ENCODE results near the gene SMLR1. TPM values are rescaled to one million over a fixed set of nuclear protein-coding genes. Genes with fewer than 3 reads are reported as not detected.

The SMLR1 gene
- total RNA-seq, 1 donor from 2014 or later = not detected

GRCh38 chr6:130815200-130816071 lies 11.8 kb upstream of the SMLR1 start:
- DNase-seq = no peak
- H3K9me3 ChIP-seq = no peaks in the 10 kb centered on the region
- no peak for ATAC-seq
- no peaks in the 10 kb centered on the region for H3K4me1 ChIP-seq
- no peak overlapping the region for H3K4me3 ChIP-seq
- no peak overlapping the region for H3K27ac ChIP-seq
- H3K27me3 ChIP-seq = no peaks in the 10 kb centered on the region
- intact Hi-C loops (cut with DNase I) = no loop called here
- no peaks in the 10 kb centered on the region for H3K36me3 ChIP-seq
- TF ChIP-seq, protein P1, sequence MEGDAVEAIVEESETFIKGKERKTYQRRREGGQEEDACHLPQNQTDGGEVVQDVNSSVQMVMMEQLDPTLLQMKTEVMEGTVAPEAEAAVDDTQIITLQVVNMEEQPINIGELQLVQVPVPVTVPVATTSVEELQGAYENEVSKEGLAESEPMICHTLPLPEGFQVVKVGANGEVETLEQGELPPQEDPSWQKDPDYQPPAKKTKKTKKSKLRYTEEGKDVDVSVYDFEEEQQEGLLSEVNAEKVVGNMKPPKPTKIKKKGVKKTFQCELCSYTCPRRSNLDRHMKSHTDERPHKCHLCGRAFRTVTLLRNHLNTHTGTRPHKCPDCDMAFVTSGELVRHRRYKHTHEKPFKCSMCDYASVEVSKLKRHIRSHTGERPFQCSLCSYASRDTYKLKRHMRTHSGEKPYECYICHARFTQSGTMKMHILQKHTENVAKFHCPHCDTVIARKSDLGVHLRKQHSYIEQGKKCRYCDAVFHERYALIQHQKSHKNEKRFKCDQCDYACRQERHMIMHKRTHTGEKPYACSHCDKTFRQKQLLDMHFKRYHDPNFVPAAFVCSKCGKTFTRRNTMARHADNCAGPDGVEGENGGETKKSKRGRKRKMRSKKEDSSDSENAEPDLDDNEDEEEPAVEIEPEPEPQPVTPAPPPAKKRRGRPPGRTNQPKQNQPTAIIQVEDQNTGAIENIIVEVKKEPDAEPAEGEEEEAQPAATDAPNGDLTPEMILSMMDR (IDR thresholded peaks at IDR 0.05) = no peak

GRCh38 chr6:130822736-130823135 lies 4.5 kb upstream of the SMLR1 start:
- TF ChIP-seq, protein P1 (IDR thresholded peaks at IDR 0.05) = no peak
- Histone ChIP-seq H3K27me3 (no peaks in the 10 kb centered on the region), H3K4me1 (no peaks in the 10 kb centered on the region), H3K36me3 (no peaks in the 10 kb centered on the region), H3K4me3 (no peak overlapping the region), H3K9me3 (no peaks in the 10 kb centered on the region), H3K27ac (no peak overlapping the region)
- no peak for ATAC-seq
- DNase-seq = no peak
- intact Hi-C loops (cut with DNase I) = no loop called here

- TF ChIP-seq, protein P1 (IDR thresholded peaks at IDR 0.05) = no peak
- no peaks in the 10 kb centered on the region for H3K36me3 ChIP-seq
- DNase-seq (no peak), ATAC-seq (no peak)
- H3K9me3 ChIP-seq = no peaks in the 10 kb centered on the region
- no peak overlapping the region for H3K4me3 ChIP-seq
- intact Hi-C loops (cut with DNase I) = no loop called here
- no peaks in the 10 kb centered on the region for H3K4me1 ChIP-seq
- no peak overlapping the region for H3K27ac ChIP-seq
- no peaks in the 10 kb centered on the region for H3K27me3 ChIP-seq
Observed at GRCh38 chr6:130824978-130825694, 2.1 kb upstream of the SMLR1 start.

DNA sequence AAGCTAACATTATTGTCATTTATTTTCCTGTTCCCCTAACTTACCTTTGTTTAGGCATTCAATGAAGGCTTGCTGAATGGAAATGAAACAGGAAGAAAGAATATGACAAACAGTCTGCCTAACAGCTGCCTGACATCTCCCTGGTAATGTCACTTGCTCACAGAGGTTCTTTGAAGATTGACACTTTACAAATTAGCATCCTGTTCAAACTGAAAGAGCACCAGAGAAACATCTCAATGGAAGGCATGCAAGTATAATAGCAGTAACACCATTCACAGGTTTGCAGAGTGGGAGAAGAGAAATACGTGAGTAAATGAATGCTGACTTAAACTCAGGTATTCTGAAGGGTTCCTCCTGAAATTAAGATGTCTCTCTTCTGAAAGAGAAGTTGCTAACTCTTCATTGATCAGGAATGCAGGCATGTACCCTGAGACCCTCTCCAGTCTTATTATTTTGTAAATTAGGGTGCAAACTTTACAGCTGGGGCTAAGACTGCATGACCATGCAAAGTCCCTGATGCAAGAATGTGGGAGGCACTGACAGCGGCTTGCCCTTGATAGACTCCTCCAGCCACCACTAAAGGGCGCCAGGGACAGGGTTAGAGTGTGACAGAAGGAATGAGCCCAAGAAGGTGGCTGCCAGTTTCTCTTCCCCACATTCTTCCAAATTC lies 1.3 kb upstream of the SMLR1 start:
- Histone ChIP-seq H3K4me3 (no peak overlapping the region), H3K4me1 (no peaks in the 10 kb centered on the region), H3K27ac (no peak overlapping the region), H3K9me3 (no peaks in the 10 kb centered on the region), H3K36me3 (no peaks in the 10 kb centered on the region), H3K27me3 (no peaks in the 10 kb centered on the region)
- DNase-seq (no peak), ATAC-seq (no peak)
- TF ChIP-seq, protein P1 (IDR thresholded peaks at IDR 0.05) = no peak
- intact Hi-C loops (cut with DNase I) = no loop called here

GRCh38 chr6:130826442-130827246 lies 562 bp upstream of the SMLR1 start:
- ATAC-seq = no peak
- Histone ChIP-seq H3K36me3 (no peaks in the 10 kb centered on the region), H3K4me1 (no peaks in the 10 kb centered on the region), H3K9me3 (no peaks in the 10 kb centered on the region), H3K4me3 (no peak overlapping the region), H3K27me3 (no peaks in the 10 kb centered on the region), H3K27ac (no peak overlapping the region)
- no peak for DNase-seq
- TF ChIP-seq, protein P1 (IDR thresholded peaks at IDR 0.05) = no peak
- intact Hi-C loops (cut with DNase I) = no loop called here

All from upper lobe of right lung (tissue), 1 donor.